GM19025 (cell line): Measurements from ENCODE around the gene RASL10B.

Experiments
- ATAC-seq: cut with Tn5 transposase; IDR thresholded peaks from one replicate; pipeline ENCODE4 v1.9.1; 2021; ENCODE audit warnings: mild to moderate bottlenecking, low read depth, moderate library complexity; ENCODE audit not compliant: unreplicated experiment

The RASL10B gene

GRCh38 chr17:35763767-35764122 is 32.3 kb downstream of the RASL10B start:
- ATAC-seq: no peak

GRCh38 chr17:35764123-35764991 is 32.9 kb downstream of the RASL10B start:
- ATAC-seq: peak; percentile 86

GRCh38 chr17:35765086-35765710 is 33.8 kb downstream of the RASL10B start:
- no peak for ATAC-seq

GRCh38 chr17:35765756-35766488 is 34.5 kb downstream of the RASL10B start:
- ATAC-seq: no peak

GRCh38 chr17:35766489-35766877 is 35.0 kb downstream of the RASL10B start:
- ATAC-seq: no peak

- ATAC-seq: no peak
These were observed 35.6 kb downstream of the RASL10B start for GRCh38 chr17:35766903-35767510.

GRCh38 chr17:35768797-35769196 is 37.4 kb downstream of the RASL10B start:
- no peak for ATAC-seq

GRCh38 chr17:35769895-35770486 is 38.6 kb downstream of the RASL10B start:
- no peak for ATAC-seq

- ATAC-seq: no peak
These were observed 41.7 kb downstream of the RASL10B start for GRCh38 chr17:35773129-35773528.

GRCh38 chr17:35773679-35774425 is 42.4 kb downstream of the RASL10B start:
- no peak for ATAC-seq

GRCh38 chr17:35774499-35774898 is 43.1 kb downstream of the RASL10B start:
- no peak for ATAC-seq

GRCh38 chr17:35775039-35775438 is 43.6 kb downstream of the RASL10B start:
- ATAC-seq: no peak

GRCh38 chr17:35775583-35775982 is 44.1 kb downstream of the RASL10B start:
- no peak for ATAC-seq

- ATAC-seq: no peak
These were observed 47.3 kb downstream of the RASL10B start for GRCh38 chr17:35778641-35779196.

- no peak for ATAC-seq
These were observed 49.5 kb downstream of the RASL10B start for GRCh38 chr17:35780950-35781349.

GRCh38 chr17:35784895-35785294 is 53.5 kb downstream of the RASL10B start:
- no peak for ATAC-seq

- no peak for ATAC-seq
These were observed 55.5 kb downstream of the RASL10B start for GRCh38 chr17:35786941-35787432.

GRCh38 chr17:35788477-35789368 is 57.3 kb downstream of the RASL10B start:
- ATAC-seq: no peak
